ENCODE data around the gene VAC14.

GRCh38 chr16:70660672-70661350 is 140.1 kb downstream of the VAC14 start:
- TF ChIP-seq CTCF (IDR thresholded peaks at IDR 0.05; ENCODE audit: insufficient read depth, low read length) (no peak), REST (IDR thresholded peaks at IDR 0.05; ENCODE audit: insufficient replicate concordance, low read depth) (no peak), SPI1 (IDR thresholded peaks at IDR 0.05; ENCODE audit: borderline replicate concordance, low read depth) (no peak)
